ENCODE data around the gene ZNF530. TPM values are rescaled to one million over a fixed set of nuclear protein-coding genes. Genes with fewer than 3 reads are reported as not detected.

ZNF530 gene
- total RNA-seq, 1 experiment from 2014 or later: 3.8 TPM

GRCh38 chr19:57599377-57599760 lies 316 bp upstream of the ZNF530 start:
- Histone ChIP-seq H3K27ac (ENCODE audit: low read depth, low read length) (no peak overlapping the region), H4K20me1 (ENCODE audit: insufficient read depth) (no peaks in the 10 kb centered on the region), H3K9ac (ENCODE audit: low read length) (no peak overlapping the region), H3K4me1 (ENCODE audit: control insufficient read depth in 1 of 2, insufficient read depth in 2 of 2, low read length in 2 of 2) (peaks cover 2 to 6% of the 10 kb centered on the region in 2 experiments; a peak in 1 of 4 replicates), H3K4me2 (ENCODE audit: low read length) (peak overlapping the region; percentile 82), H3K27me3 (ENCODE audit: insufficient read depth, low read length) (no peaks in the 10 kb centered on the region), H3K79me2 (ENCODE audit: insufficient read depth, low read length) (no peaks in the 10 kb centered on the region), H2AFZ (ENCODE audit: low read depth, low read length, poor library complexity, severe bottlenecking) (peak overlapping the region; percentile 29), H3K36me3 (ENCODE audit: control insufficient read depth in 1 of 2, insufficient read depth in 2 of 2, low read length in 2 of 2) (no peaks in the 10 kb centered on the region), H3K4me3 (replicated peaks in 1 of 2; ENCODE audit: low read depth in 1 of 2, low read length in 2 of 2) (peak overlapping the region; percentile 73 to 74), H3K9me3 (ENCODE audit: control insufficient read depth in 1 of 2, insufficient read depth in 1 of 2, low read depth in 1 of 2, low read length in 2 of 2) (peaks cover 0 to 12% of the 10 kb centered on the region in 2 experiments; a peak in 1 of 4 replicates), H3K9me2 (ENCODE audit: insufficient read depth) (no peaks in the 10 kb centered on the region)
- intact Hi-C loops (cut with micrococcal nuclease): loop anchor here (1.0 kb wide), 1 partner anchor 20 kb away; no protein-coding TSS in a partner anchor
- ChIA-PET RAD21 (ENCODE audit: low non-redundant PET in 1 of 2, low total read pairs in 2 of 2, uncharacterized antibody in 2 of 2, unreplicated experiment in 2 of 2) (no interaction called here), POLR2A (no interaction called here), CTCF (no interaction called here)
- no peak for DNase-seq (ENCODE audit: low read depth, low spot score)
- no peak for TF ChIP-seq CBX3 (IDR thresholded peaks at IDR 0.05; ENCODE audit: low read depth)
- no peak for TF ChIP-seq POLR2A (IDR thresholded peaks at IDR 0.05; ENCODE audit: borderline replicate concordance, extremely low read depth, insufficient read depth, insufficient read length)
- TF ChIP-seq REST (IDR thresholded peaks at IDR 0.05; ENCODE audit: low read depth): no peak
- no peak for TF ChIP-seq CTCF (IDR thresholded peaks at IDR 0.05 in 2 of 3, conservative IDR thresholded peaks at IDR 0.05 in 1 of 3; ENCODE audit: borderline replicate concordance in 1 of 3, insufficient read depth in 1 of 3, low read depth in 2 of 3, low read length in 2 of 3)
- no peak for TF ChIP-seq EZH2phosphoT487 (IDR thresholded peaks at IDR 0.05; ENCODE audit: borderline replicate concordance)
- TF ChIP-seq JUND (IDR thresholded peaks at IDR 0.05): no peak
- no peak for TF ChIP-seq EGR1 (IDR thresholded peaks at IDR 0.05; ENCODE audit: low read depth)
- no peak for TF ChIP-seq SRF (IDR thresholded peaks at IDR 0.05; ENCODE audit: low read depth)
- TF ChIP-seq MAX (IDR thresholded peaks at IDR 0.05): no peak
- TF ChIP-seq YY1 (IDR thresholded peaks at IDR 0.05; ENCODE audit: extremely low read depth, insufficient replicate concordance, low read depth, low read length): no peak
- no peak for TF ChIP-seq EZH2 (IDR thresholded peaks at IDR 0.05)
- no peak for TF ChIP-seq ZNF274 (IDR thresholded peaks at IDR 0.05; ENCODE audit: low read depth, low read length)
- no peak for TF ChIP-seq ZBTB33 (IDR thresholded peaks at IDR 0.05; ENCODE audit: extremely low read depth, insufficient replicate concordance, low read length)
- no peak for TF ChIP-seq POLR2AphosphoS5 (IDR thresholded peaks at IDR 0.05; ENCODE audit: low read depth, low read length)
- no peak for TF ChIP-seq RAD21 (IDR thresholded peaks at IDR 0.05; ENCODE audit: low read depth)
- TF ChIP-seq TCF7L2 (IDR thresholded peaks at IDR 0.05; ENCODE audit: borderline replicate concordance, extremely low read depth, insufficient read depth, insufficient read length): no peak
- no peak for TF ChIP-seq SP1 (IDR thresholded peaks at IDR 0.05; ENCODE audit: low read depth)
- no peak for TF ChIP-seq FOSL1 (IDR thresholded peaks at IDR 0.05; ENCODE audit: low read depth)
- no peak for TF ChIP-seq ATF3 (IDR thresholded peaks at IDR 0.05)
- no peak for TF ChIP-seq ZFX (IDR thresholded peaks at IDR 0.05)
- no peak for ATAC-seq
- no TSS peak for BruUV-seq (replicated peaks)

Measured in HCT116 (cell line).